ENCODE results near the gene CHAF1A.

CHAF1A gene

GRCh38 chr19:4389511-4390016 lies 12.9 kb upstream of the CHAF1A start:
- no peaks in the 10 kb centered on the region for H3K27me3 ChIP-seq (ENCODE audit: insufficient read depth, low read length, poor library complexity, severe bottlenecking)
- H3K4me2 ChIP-seq (ENCODE audit: low read depth, low read length, poor library complexity, severe bottlenecking): no peak overlapping the region
- H3K4me3 ChIP-seq (ENCODE audit: low read length, poor library complexity, severe bottlenecking): no peak overlapping the region
- no peak overlapping the region for H3K9ac ChIP-seq (ENCODE audit: low read depth, low read length, poor library complexity, severe bottlenecking)
- peaks cover 45% of the 10 kb centered on the region for H4K20me1 ChIP-seq (ENCODE audit: insufficient read depth, low read length, poor library complexity, severe bottlenecking)
- H3K36me3 ChIP-seq (ENCODE audit: insufficient read depth, low read length): peaks cover 12% of the 10 kb centered on the region; the same call in 1 of the 2 replicates
- no peak for TF ChIP-seq EZH2phosphoT487 (IDR thresholded peaks at IDR 0.05; ENCODE audit: borderline replicate concordance)
- no peak for TF ChIP-seq CTCF (conservative IDR thresholded peaks at IDR 0.05; ENCODE audit: low read length)
- no peaks in the 10 kb centered on the region for H3K9me3 ChIP-seq (ENCODE audit: insufficient read depth, low read depth, low read length)
- no peak overlapping the region for H2AFZ ChIP-seq (ENCODE audit: low read length)
- no peaks in the 10 kb centered on the region for H3K9me2 ChIP-seq (replicated peaks; ENCODE audit: low read depth, low read length)
- peaks cover 78% of the 10 kb centered on the region for H3K79me2 ChIP-seq (ENCODE audit: insufficient read depth, low read length)
- no peaks in the 10 kb centered on the region for H3F3A ChIP-seq (ENCODE audit: low read depth)
- peaks cover 23% of the 10 kb centered on the region for H3K4me1 ChIP-seq (ENCODE audit: insufficient read depth, low read length, poor library complexity, severe bottlenecking)

GRCh38 chr19:4390017-4390566 lies 12.3 kb upstream of the CHAF1A start:
- H3K79me2 ChIP-seq (ENCODE audit: insufficient read depth, low read length): peaks cover 80% of the 10 kb centered on the region
- H2AFZ ChIP-seq (ENCODE audit: low read length): no peak overlapping the region
- H4K20me1 ChIP-seq (ENCODE audit: insufficient read depth, low read length, poor library complexity, severe bottlenecking): peaks cover 51% of the 10 kb centered on the region
- H3K4me1 ChIP-seq (ENCODE audit: insufficient read depth, low read length, poor library complexity, severe bottlenecking): peaks cover 27% of the 10 kb centered on the region
- H3K9me3 ChIP-seq (ENCODE audit: insufficient read depth, low read depth, low read length): no peaks in the 10 kb centered on the region
- no peak for TF ChIP-seq CTCF (conservative IDR thresholded peaks at IDR 0.05; ENCODE audit: low read length)
- TF ChIP-seq EZH2phosphoT487 (IDR thresholded peaks at IDR 0.05; ENCODE audit: borderline replicate concordance): no peak
- no peaks in the 10 kb centered on the region for H3K9me2 ChIP-seq (replicated peaks; ENCODE audit: low read depth, low read length)
- H3K27me3 ChIP-seq (ENCODE audit: insufficient read depth, low read length, poor library complexity, severe bottlenecking): no peaks in the 10 kb centered on the region
- H3K9ac ChIP-seq (ENCODE audit: low read depth, low read length, poor library complexity, severe bottlenecking): no peak overlapping the region
- H3K4me3 ChIP-seq (ENCODE audit: low read length, poor library complexity, severe bottlenecking): no peak overlapping the region
- H3K36me3 ChIP-seq (ENCODE audit: insufficient read depth, low read length): peaks cover 12% of the 10 kb centered on the region; the same call in 1 of the 2 replicates
- H3K4me2 ChIP-seq (ENCODE audit: low read depth, low read length, poor library complexity, severe bottlenecking): peak overlapping the region; percentile 32
- no peaks in the 10 kb centered on the region for H3F3A ChIP-seq (ENCODE audit: low read depth)

- Histone ChIP-seq H3K27me3 (ENCODE audit: insufficient read depth, low read length, poor library complexity, severe bottlenecking) (no peaks in the 10 kb centered on the region), H4K20me1 (ENCODE audit: insufficient read depth, low read length, poor library complexity, severe bottlenecking) (peaks cover 53% of the 10 kb centered on the region), H2AFZ (ENCODE audit: low read length) (no peak overlapping the region), H3K4me2 (ENCODE audit: low read depth, low read length, poor library complexity, severe bottlenecking) (peak overlapping the region; percentile 32), H3K36me3 (ENCODE audit: insufficient read depth, low read length) (peaks cover 12% of the 10 kb centered on the region; the same call in 1 of the 2 replicates), H3K9me3 (ENCODE audit: insufficient read depth, low read depth, low read length) (no peaks in the 10 kb centered on the region), H3K9ac (ENCODE audit: low read depth, low read length, poor library complexity, severe bottlenecking) (peak overlapping the region; percentile 26), H3K9me2 (replicated peaks; ENCODE audit: low read depth, low read length) (no peaks in the 10 kb centered on the region), H3K4me3 (ENCODE audit: low read length, poor library complexity, severe bottlenecking) (no peak overlapping the region), H3K79me2 (ENCODE audit: insufficient read depth, low read length) (peaks cover 79% of the 10 kb centered on the region), H3F3A (ENCODE audit: low read depth) (no peaks in the 10 kb centered on the region), H3K4me1 (ENCODE audit: insufficient read depth, low read length, poor library complexity, severe bottlenecking) (peaks cover 30% of the 10 kb centered on the region)
- no peak for TF ChIP-seq CTCF (conservative IDR thresholded peaks at IDR 0.05; ENCODE audit: low read length)
- no peak for TF ChIP-seq EZH2phosphoT487 (IDR thresholded peaks at IDR 0.05; ENCODE audit: borderline replicate concordance)
Observed at GRCh38 chr19:4390567-4391305, 11.7 kb upstream of the CHAF1A start.
